ENCODE results near the gene ANO8.

ANO8 gene

GRCh38 chr19:17330262-17331044 lies 4.2 kb downstream of the ANO8 start:
- no peak for TF ChIP-seq CTCF (conservative IDR thresholded peaks at IDR 0.05; ENCODE audit: low read depth)
- ChIA-PET CTCF (interaction anchor here (0.6 to 0.7 kb wide), 2 partner anchors 11 to 232 kb away, joined by 3 to 4 read pairs; no protein-coding TSS in a partner anchor), POLR2A (ENCODE audit: low non-redundant PET) (no interaction called here)
- peak overlapping the region; percentile 20 for H3K27ac ChIP-seq
- DNase-seq (ENCODE audit: low spot score), result no peak

- DNase-seq (ENCODE audit: low spot score), result no peak
- no peak overlapping the region for H3K27ac ChIP-seq
- ChIA-PET CTCF (interaction anchor here (0.6 to 0.7 kb wide), 2 partner anchors 11 to 233 kb away, joined by 3 to 4 read pairs; no protein-coding TSS in a partner anchor), POLR2A (ENCODE audit: low non-redundant PET) (no interaction called here)
- no peak for TF ChIP-seq CTCF (conservative IDR thresholded peaks at IDR 0.05; ENCODE audit: low read depth)
These were observed 5.0 kb downstream of the ANO8 start for GRCh38 chr19:17329366-17330261.

GRCh38 chr19:17328517-17329365 lies 5.9 kb downstream of the ANO8 start:
- POLR2A ChIA-PET (ENCODE audit: low non-redundant PET), result no interaction called here
- no peak for TF ChIP-seq CTCF (conservative IDR thresholded peaks at IDR 0.05; ENCODE audit: low read depth)
- no peak for DNase-seq (ENCODE audit: low spot score)
- CTCF ChIA-PET, result no interaction called here
- peak overlapping the region; percentile 97 for H3K27ac ChIP-seq

- POLR2A ChIA-PET (ENCODE audit: low non-redundant PET), result interaction anchor here (0.5 kb wide), 1 partner anchor 10 kb away, joined by 6 read pairs; no protein-coding TSS in a partner anchor
- peak overlapping the region; percentile 97 for H3K27ac ChIP-seq
- CTCF ChIA-PET, result no interaction called here
- TF ChIP-seq CTCF (conservative IDR thresholded peaks at IDR 0.05; ENCODE audit: low read depth), result no peak; the same call in 1 of the 2 replicates
- peak; percentile 72 for DNase-seq (ENCODE audit: low spot score)
These were observed 6.8 kb downstream of the ANO8 start for GRCh38 chr19:17327654-17328516.

GRCh38 chr19:17327068-17327653 lies 7.5 kb downstream of the ANO8 start:
- H3K27ac ChIP-seq, result peak overlapping the region; percentile 97
- no peak for DNase-seq (ENCODE audit: low spot score)
- ChIA-PET POLR2A (ENCODE audit: low non-redundant PET) (interaction anchor here (0.5 kb wide), 1 partner anchor 11 kb away, joined by 8 read pairs; no protein-coding TSS in a partner anchor), CTCF (no interaction called here)
- TF ChIP-seq CTCF (conservative IDR thresholded peaks at IDR 0.05; ENCODE audit: low read depth), result no peak

All from RWPE1 (cell line).